Thyroid gland (tissue), 4 donors: ENCODE data around the gene POU4F1. TPM values are rescaled to one million over a fixed set of nuclear protein-coding genes. Genes with fewer than 3 reads are reported as not detected.
A peak's percentile ranks its signal among the peaks of the same experiment; 100 is the strongest.

Source experiments
- DNase-seq, 2 donors: peaks; one replicate each; pipeline ENCODE4 v3.0.0-alpha.2; 2019
- H3K27ac ChIP-seq, 3 donors: fragments of 200-600 bp; sonication (generic); 1 replicate in 2 of 3; 2 replicates in 1 of 3; pipeline ENCODE4 v1.5.1; 2016 to 2019; ENCODE audit warnings: mild to moderate bottlenecking in 1 of 3, moderate library complexity in 1 of 3
- H3K27me3 ChIP-seq: fragments of 200-600 bp; sonication (generic); one replicate; pipeline ENCODE4 v1.5.1; 2019
- H3K36me3 ChIP-seq, 2 donors: fragments of 200-600 bp; sonication (generic); one replicate each; pipeline ENCODE4 v1.5.1; 2016 to 2019
- H3K4me1 ChIP-seq, 2 donors: fragments of 200-600 bp; sonication (generic); one replicate each; pipeline ENCODE4 v1.5.1; 2017 to 2019
- H3K4me3 ChIP-seq, 3 donors: fragments of 200-600 bp; sonication (generic); replicated peaks in 1 of 3; 1 replicate in 2 of 3; 2 replicates in 1 of 3; pipeline ENCODE4 v1.5.1; 2016; ENCODE audit warnings: mild to moderate bottlenecking in 1 of 3
- H3K9me3 ChIP-seq: fragments of 200-600 bp; sonication (generic); one replicate; pipeline ENCODE4 v1.5.1; 2017
- POLR2A ChIP-seq, 2 donors: fragments of 450-650 bp; IDR thresholded peaks; one replicate each; pipeline ENCODE4 v1.6.1; 2017; ENCODE audit warnings: antibody characterized with exemption in 2 of 2, mild to moderate bottlenecking in 2 of 2, moderate library complexity in 1 of 2
- WGBS, 2 donors: methylation state at CpG; one replicate each; pipeline ENCODE4 v1.1.5; 2017; 5-methylcytosine and 5-hydroxymethylcytosine counted together
- intact Hi-C: fragments of 100-400 bp; cut with DNase I; formaldehyde crosslinking; loops from one replicate; pipeline ENCODE4 v1.15.1; 2023
- total RNA-seq, 4 donors: library from RNA; depleted of rRNA; stranded (reverse); fragments of >200 nt; gene quantifications; one replicate each; pipeline ENCODE4 v1.2.3, GENCODE V29; 2016
- TF ChIP-seq, protein P1 (sequence below), 6 experiments: fragments of 200-600 bp in 3 of 6; fragments of 450-650 bp in 3 of 6; sonication (generic) in 3 of 6; IDR thresholded peaks; one replicate each; pipeline ENCODE4 v1.5.1; 2016 to 2019; ENCODE audit warnings: antibody characterized with exemption in 6 of 6, mild to moderate bottlenecking in 2 of 6, inconsistent platforms in 1 of 6, moderate library complexity in 1 of 6

The POU4F1 gene
- total RNA-seq, 4 donors from 2014 or later, result not detected

- H3K36me3 ChIP-seq, result no peaks in the 10 kb centered on the region
- H3K27ac ChIP-seq, result no peak overlapping the region
- TF ChIP-seq POLR2A (IDR thresholded peaks at IDR 0.05), result no peak
- TF ChIP-seq, protein P1, sequence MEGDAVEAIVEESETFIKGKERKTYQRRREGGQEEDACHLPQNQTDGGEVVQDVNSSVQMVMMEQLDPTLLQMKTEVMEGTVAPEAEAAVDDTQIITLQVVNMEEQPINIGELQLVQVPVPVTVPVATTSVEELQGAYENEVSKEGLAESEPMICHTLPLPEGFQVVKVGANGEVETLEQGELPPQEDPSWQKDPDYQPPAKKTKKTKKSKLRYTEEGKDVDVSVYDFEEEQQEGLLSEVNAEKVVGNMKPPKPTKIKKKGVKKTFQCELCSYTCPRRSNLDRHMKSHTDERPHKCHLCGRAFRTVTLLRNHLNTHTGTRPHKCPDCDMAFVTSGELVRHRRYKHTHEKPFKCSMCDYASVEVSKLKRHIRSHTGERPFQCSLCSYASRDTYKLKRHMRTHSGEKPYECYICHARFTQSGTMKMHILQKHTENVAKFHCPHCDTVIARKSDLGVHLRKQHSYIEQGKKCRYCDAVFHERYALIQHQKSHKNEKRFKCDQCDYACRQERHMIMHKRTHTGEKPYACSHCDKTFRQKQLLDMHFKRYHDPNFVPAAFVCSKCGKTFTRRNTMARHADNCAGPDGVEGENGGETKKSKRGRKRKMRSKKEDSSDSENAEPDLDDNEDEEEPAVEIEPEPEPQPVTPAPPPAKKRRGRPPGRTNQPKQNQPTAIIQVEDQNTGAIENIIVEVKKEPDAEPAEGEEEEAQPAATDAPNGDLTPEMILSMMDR (IDR thresholded peaks at IDR 0.05), result no peak
- H3K9me3 ChIP-seq, result no peaks in the 10 kb centered on the region
- peaks cover 62% of the 10 kb centered on the region for H3K27me3 ChIP-seq
- H3K4me3 ChIP-seq, result no peak overlapping the region
- no peak for DNase-seq
- H3K4me1 ChIP-seq, result peaks cover 21 to 30% of the 10 kb centered on the region in 2 donors
- 16 to 19% methylated on average over 30 to 31 of the region's 42 CpGs for WGBS, 2 donors
- intact Hi-C loops, result loop anchor here (10.0 kb wide), 1 partner anchor 47 kb away; the partner anchor contains the start of gene OBI1
Observed at GRCh38 chr13:78607409-78608251, 4.3 kb upstream of the POU4F1 start.

GRCh38 chr13:78606471-78607408 lies 3.4 kb upstream of the POU4F1 start:
- Histone ChIP-seq H3K27ac (no peak overlapping the region), H3K27me3 (peaks cover 64% of the 10 kb centered on the region), H3K4me1 (peaks cover 21 to 34% of the 10 kb centered on the region in 2 donors), H3K4me3 (no peak overlapping the region), H3K36me3 (no peaks in the 10 kb centered on the region), H3K9me3 (no peaks in the 10 kb centered on the region)
- 11 to 12% methylated on average over 20 to 27 of the region's 30 CpGs for WGBS, 2 donors
- DNase-seq, result no peak
- TF ChIP-seq, protein P1 (IDR thresholded peaks at IDR 0.05), result no peak
- TF ChIP-seq POLR2A (IDR thresholded peaks at IDR 0.05), result no peak
- intact Hi-C loops, result loop anchor here (10.0 kb wide), 1 partner anchor 48 kb away; the partner anchor contains the start of gene OBI1

- DNase-seq, result no peak
- Histone ChIP-seq H3K27ac (no peak overlapping the region), H3K9me3 (no peaks in the 10 kb centered on the region), H3K4me1 (peaks cover 25 to 41% of the 10 kb centered on the region in 2 donors), H3K36me3 (no peaks in the 10 kb centered on the region), H3K4me3 (no peak overlapping the region), H3K27me3 (peaks cover 75% of the 10 kb centered on the region)
- no peak for TF ChIP-seq POLR2A (IDR thresholded peaks at IDR 0.05)
- TF ChIP-seq, protein P1 (IDR thresholded peaks at IDR 0.05), result no peak
- intact Hi-C loops, result loop anchor here (10.0 kb wide), 1 partner anchor 50 kb away; the partner anchor contains the start of gene OBI1
- WGBS, 2 donors, result 11% methylated on average over 16 to 20 of the region's 20 CpGs
Observed at GRCh38 chr13:78604782-78605611, 1.6 kb upstream of the POU4F1 start.

DNA sequence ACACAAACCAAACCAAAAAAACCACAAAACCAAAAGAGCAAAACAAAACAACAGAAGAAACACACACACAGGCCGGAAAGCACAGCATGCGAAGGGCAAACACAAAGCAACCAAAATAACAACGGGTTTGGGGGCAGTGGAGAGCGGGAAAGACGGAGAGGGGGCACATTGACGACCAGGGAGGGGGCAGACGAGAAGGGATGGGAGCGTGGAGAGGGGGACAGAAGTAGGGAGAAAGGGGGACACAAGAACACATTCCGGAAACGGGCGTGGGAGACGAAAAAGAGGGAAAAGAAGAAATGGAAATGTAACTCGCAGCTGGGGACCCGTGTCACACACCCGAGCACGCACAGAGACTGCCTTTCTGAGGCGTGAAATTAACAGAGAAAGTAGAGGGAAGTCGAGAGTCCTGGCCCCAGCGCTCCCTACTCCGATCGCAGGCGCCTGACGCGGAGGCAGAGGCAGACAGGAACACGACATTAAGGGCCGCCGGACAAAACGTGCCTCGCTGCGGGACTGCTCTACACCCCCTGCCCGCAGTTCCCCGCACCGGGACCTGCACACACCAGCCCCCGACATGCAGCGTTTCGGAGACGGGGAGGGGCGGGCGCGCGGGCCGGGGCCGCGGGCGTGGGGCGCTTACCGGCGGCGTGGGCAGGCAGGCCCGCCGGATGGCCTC lies 652 bp downstream of the POU4F1 start:
- Histone ChIP-seq H3K4me1 (peaks cover 10 to 28% of the 10 kb centered on the region in 2 donors), H3K9me3 (no peaks in the 10 kb centered on the region), H3K36me3 (no peaks in the 10 kb centered on the region), H3K27ac (no peak overlapping the region), H3K27me3 (peaks cover 77% of the 10 kb centered on the region), H3K4me3 (peak overlapping the region in 1 of 3 donors; percentile 25)
- DNase-seq, result no peak
- TF ChIP-seq, protein P1 (IDR thresholded peaks at IDR 0.05), result no peak
- intact Hi-C loops, result loop anchor here (10.0 kb wide), 1 partner anchor 52 kb away; the partner anchor contains the start of gene OBI1
- 4 to 5% methylated on average over 27 of the region's 51 CpGs for WGBS, 2 donors
